Stomach (tissue), 4 donors: ENCODE data around the gene KIAA1586.

Source experiments
- EP300 ChIP-seq: sonication (generic); formaldehyde crosslinking; IDR thresholded peaks from one replicate; pipeline ENCODE4 v1.6.1; 2017; ENCODE audit warnings: antibody characterized with exemption
- POLR2A ChIP-seq, 4 donors: fragments of 450-650 bp; IDR thresholded peaks; one replicate each; pipeline ENCODE4 v1.6.1; 2016; ENCODE audit warnings: antibody characterized with exemption in 4 of 4, control low read depth in 2 of 4, mild to moderate bottlenecking in 1 of 4, moderate library complexity in 1 of 4
- POLR2AphosphoS5 ChIP-seq, 3 donors: sonication (generic); formaldehyde crosslinking; IDR thresholded peaks; one replicate each; pipeline ENCODE4 v1.6.1; 2016; ENCODE audit warnings: antibody characterized with exemption in 3 of 3
- TF ChIP-seq, protein P1 (sequence below), 7 experiments: fragments of 450-650 bp in 4 of 7; fragments of 200-600 bp in 3 of 7; sonication (generic) in 3 of 7; IDR thresholded peaks; one replicate each; pipeline ENCODE4 v1.5.1; 2016 to 2019; ENCODE audit warnings: antibody characterized with exemption in 7 of 7, control low read depth in 2 of 7, mild to moderate bottlenecking in 1 of 7

DNA sequence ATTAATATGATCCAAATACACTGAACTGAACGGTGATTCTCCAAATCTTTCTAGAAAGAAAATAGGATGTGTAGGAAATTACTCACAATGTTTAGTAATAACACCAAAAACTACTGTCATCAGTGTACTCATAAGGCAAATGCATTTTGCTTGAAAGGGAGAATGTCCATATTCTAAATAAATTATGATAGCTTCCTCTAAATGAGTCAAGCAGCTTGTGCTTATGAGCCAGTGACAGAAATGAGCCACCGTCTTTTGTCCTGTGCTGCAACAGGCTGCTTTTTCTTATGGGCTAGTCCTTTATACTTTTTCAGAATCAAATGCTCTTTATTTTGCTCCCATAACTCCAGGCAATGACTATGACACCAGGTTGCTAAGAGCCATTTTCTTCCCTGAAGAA is 39.0 kb downstream of the KIAA1586 start:
- TF ChIP-seq, protein P1, sequence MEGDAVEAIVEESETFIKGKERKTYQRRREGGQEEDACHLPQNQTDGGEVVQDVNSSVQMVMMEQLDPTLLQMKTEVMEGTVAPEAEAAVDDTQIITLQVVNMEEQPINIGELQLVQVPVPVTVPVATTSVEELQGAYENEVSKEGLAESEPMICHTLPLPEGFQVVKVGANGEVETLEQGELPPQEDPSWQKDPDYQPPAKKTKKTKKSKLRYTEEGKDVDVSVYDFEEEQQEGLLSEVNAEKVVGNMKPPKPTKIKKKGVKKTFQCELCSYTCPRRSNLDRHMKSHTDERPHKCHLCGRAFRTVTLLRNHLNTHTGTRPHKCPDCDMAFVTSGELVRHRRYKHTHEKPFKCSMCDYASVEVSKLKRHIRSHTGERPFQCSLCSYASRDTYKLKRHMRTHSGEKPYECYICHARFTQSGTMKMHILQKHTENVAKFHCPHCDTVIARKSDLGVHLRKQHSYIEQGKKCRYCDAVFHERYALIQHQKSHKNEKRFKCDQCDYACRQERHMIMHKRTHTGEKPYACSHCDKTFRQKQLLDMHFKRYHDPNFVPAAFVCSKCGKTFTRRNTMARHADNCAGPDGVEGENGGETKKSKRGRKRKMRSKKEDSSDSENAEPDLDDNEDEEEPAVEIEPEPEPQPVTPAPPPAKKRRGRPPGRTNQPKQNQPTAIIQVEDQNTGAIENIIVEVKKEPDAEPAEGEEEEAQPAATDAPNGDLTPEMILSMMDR (IDR thresholded peaks at IDR 0.05), result no peak
- TF ChIP-seq POLR2A (IDR thresholded peaks at IDR 0.05) (no peak), POLR2AphosphoS5 (IDR thresholded peaks at IDR 0.05) (no peak), EP300 (no peak)
